GM21360 (cell line): ENCODE measurements around the gene F2RL3.
"Not testable (repeated sequence)": the region's sequence is repeated elsewhere in the genome, so short reads cannot be mapped to it uniquely, and the experiment has no call there.

Experiments
- ATAC-seq: cut with Tn5 transposase; IDR thresholded peaks from one replicate; pipeline ENCODE4 v1.9.1; 2021; ENCODE audit warnings: mild to moderate bottlenecking, moderate library complexity; ENCODE audit not compliant: unreplicated experiment

F2RL3 gene

DNA sequence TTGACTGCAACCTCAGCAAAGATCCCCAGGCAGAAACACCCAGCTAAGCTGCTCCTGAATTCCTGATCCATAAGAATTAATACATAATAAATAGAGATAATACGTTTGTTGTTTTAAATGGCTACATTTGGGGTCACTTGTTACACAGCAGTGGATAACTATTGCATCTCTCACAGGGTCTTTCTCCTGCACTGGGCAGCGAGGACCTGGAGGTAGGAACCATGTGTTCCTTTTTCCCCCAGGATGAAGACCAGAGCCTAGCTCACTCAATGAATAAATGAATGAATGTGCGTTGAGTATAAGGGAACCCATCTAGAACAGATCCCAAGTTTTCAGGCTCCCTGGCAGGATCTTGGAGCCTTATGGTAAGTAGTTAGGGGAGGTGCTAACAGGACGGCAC is 30.7 kb downstream of the F2RL3 start:
- no peak for ATAC-seq

DNA sequence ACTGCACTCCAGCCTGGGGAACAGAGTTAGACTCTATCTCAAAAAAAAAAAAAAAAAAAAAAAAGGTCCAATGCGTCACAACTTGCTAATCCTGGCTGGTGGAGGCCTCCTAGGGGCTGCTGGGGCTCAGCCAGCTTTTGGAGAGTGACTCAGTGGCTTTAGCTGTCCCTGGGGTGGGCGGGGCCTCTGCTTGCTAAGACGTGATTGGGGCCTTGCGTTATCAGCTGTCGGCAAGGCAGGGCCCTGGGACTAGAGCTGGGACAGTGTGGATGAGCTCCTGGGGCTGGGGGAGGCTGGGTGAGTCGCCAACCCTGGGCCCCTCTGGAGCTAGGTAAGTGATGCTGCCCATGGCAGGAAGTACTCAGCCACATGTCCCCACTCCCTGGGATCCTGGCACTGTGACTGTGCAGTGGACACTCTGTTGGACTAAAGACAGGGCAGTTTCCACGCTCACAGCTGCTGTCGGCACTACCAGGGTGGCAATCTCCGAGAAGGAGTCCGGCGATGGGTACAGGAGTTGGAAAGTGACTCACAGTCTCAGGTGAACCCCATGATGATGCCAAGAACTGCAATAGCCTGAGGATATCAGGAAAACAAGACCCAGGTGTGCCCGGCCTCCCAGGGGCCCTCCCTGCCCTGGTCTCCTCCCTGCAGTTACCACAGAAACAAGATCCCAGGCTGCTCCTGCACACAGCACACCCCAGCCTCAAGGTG is 32.2 kb downstream of the F2RL3 start:
- ATAC-seq: no peak

DNA sequence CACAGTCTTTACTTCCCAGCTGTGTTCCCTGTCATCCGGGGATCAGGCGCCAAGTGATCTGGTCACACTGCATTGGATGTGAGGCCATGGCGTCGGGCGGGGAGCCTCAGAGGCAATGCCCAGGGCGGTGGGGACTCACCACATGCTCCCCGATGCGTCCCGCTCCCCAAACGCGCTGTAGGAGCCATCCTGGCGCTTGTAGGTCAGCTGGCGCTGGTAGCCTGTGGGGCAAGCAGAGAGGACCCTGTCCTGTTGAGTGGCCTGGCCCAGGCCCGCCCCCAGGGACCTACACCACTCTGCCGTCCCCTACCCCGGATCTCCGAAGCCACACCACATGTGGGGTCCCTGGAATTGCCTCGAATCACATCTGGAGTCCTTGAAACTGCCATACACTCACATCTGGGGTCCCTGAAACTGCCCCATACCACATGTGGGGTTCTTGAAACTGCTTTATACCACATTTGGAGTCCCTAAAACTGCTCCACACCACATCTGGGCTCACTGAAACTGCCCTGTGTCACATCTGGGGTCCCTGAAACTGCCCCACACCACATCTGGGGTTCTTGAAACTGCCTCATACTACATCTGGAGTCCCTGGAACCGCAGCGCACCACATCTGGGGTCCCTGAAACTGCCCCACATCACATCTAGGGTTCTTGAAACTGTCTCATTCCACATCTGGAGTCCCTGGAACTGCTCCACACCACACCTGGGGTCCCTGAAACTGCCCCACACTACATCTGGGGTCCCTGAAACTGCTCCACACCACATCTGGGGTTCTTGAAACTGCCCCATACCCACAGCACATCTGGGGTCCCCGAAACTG is 33.2 kb downstream of the F2RL3 start:
- ATAC-seq: no peak

DNA sequence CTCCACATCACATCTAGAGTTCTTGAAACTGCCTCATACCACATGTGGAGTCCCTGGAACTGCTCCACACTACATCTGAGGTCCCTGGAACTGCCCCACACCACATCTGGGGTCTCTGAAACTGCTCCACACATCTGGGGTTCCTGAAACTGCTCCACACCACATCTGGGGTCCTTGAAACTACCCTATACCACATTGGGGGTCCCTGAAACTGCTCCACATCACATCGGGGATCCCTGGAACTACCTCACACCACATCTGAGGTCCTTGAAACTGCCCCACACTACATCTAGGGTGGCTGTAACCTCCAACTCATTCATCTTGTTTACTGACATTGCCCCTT is 33.8 kb downstream of the F2RL3 start:
- no peak for ATAC-seq

DNA sequence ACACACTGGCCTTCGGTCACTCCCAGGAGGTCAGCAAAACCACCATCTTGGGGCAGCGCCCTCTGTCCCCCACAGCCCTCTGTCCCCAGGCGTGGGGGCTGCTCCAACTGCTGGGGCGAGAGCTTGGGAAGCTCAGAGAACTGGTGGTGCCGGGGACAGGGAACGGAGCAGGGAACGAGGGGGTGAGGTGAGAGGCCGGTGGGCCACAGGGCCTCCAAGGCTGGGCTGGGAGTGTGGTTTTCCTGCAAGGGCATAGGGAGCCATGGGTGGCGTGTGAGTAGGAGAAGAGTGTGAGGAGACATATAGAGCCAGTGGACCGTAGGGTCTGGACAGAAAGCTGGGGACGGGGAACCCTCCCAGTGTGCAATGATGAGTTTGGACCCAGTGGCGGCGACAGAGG is 34.1 kb downstream of the F2RL3 start:
- ATAC-seq: no peak

DNA sequence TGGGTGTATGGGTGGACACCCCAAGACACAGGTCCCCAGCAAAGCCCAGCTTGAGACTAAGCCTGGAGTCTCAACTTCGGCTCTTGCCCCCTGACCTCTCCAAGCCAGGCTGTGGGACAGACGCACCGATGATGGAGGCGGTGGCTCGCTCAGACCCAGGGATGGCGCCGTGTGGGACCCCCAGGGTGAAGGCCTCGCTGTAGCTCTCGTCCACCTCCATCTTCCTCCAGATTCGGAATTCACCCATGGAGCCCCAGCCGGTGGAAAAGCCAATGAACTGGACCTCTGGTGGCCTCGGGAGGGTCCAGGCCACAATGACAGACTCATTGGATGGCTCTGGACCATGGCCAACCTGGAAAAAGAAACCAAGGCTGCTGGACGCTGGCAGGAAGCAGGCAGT is 39.1 kb downstream of the F2RL3 start:
- ATAC-seq: no peak

DNA sequence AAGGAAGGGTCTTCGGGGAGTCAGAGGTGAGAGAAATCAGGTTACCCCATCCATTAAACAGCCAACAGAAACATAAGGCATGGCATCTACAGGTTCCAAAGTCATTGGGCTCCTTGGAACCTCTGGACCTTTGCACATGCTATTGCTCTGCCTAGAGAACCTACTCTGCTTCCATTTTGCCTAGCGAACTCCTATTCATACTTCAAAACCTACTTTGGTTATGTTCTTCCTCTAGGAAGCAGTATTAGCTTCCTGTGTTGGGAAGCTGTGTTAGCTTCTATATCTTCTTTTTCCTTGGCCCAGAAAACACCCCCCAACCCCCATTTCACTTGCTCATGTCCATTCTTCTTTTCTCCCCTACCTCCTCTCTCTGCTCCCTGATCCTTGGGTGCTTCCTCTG is 39.6 kb downstream of the F2RL3 start:
- ATAC-seq: no peak

DNA sequence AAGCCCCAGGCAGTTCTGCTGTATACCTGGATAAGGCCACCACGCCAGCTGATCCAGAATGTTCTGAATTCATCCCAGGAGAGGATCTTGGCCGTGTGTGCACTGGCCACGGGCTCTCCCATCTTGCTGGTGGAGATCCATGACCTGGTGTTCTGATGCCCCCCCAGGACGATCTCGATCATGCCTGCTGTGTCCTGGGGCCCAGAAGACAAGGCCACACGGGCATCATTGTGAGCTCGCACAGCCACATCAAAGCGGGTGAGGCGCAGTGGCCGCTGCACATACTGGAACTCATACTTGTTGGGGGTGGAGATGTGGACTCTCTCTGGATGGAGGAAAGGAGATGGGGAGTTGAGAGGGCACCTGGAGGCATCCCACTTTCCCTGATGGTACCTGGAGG is 40.1 kb downstream of the F2RL3 start:
- no peak for ATAC-seq

DNA sequence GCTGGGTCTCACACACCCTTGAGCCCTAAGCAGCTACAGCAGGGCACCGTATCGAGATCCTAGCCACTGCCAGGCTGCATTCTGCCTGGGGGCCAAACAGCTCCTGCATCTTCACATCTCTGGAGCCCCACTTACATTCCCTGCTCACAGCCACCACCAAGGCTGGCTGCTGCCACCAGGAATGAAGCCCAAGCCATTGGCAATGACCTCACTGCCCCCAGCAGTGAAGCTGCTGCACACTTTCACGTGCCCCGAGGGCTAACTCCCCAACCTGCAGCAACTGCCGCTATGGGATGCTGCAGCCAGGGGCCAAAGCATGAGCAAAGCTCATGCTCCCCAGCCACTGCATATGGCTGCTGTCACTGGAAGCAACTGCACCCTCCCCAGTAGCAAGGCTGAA is 42.0 kb downstream of the F2RL3 start:
- ATAC-seq: no peak

DNA sequence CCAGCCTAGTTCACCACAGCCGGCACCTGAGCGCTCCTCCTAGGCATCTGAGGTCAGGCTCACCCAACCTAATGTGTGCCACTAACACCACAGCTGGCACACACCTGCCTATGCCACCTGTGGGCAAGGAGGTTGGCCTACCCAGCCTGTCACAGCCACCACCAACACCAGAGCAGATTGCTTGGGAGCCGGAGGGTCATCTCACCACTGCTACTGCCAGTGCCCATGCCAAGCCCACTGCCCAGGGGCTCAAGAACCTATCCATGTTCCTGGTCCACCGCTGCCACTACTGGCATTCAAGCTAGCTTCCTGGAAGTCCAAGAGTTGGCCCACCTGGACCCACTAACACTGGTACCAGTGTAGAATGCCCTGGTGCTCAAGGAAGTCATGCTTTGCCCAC is 42.5 kb downstream of the F2RL3 start:
- ATAC-seq: no peak

DNA sequence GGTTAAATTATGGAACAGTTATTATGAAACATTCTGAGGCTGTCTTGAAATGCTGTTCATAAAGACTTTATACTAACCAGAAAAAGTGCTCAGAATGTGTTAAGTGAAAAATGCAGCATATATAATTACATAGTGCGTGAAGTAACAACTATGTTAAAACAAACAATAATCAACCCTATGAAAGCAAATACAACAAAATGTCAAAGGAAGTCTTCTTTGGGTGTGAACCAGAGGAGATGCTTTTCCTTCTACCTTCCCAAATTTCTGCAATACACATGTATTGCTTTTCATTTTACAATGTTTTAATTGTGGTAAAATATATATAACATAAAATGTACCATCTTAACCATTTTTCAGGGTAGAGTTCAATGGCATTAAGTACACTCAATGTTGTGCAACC is 45.7 kb downstream of the F2RL3 start:
- ATAC-seq: no peak

DNA sequence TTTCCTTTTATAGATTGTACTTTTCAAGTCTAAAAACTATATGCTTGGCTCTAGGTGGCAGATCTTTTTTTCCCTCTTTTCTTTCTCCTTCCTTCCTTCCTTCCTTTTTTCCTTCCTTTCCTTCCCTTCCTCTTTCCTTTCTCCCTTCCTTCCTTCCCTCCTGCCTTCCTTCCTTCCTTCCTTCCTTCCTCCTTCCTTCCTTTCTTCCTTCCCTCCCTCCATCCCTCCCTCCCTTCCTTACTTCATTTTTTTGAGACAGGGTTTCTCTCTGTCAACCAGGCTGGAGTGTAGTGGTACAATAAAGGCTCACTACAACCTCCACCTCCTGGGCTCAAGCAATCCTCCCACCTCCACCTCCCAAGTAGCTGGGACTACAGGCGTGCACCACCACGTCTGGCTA is 48.1 kb downstream of the F2RL3 start:
- ATAC-seq: no peak

DNA sequence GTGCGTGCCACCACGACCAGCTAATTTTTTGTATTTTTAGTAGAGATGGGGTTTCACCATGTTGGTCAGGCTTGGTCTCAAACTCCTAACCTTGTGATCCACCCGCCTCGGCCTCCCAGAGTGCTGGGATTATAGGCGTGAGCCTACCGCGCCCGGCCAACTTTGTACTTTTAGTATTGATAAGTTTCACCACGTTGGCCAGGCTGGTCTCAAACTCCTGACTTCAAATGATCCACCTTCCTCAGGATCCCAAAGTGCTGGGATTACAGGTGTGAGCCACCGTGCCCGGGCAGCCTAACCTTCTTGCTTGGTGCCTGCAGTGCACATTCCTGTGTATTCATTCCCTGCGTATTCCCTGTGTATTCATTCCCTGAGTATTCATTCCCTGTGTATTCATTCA is 49.0 kb downstream of the F2RL3 start:
- not testable (repeated sequence) for ATAC-seq

DNA sequence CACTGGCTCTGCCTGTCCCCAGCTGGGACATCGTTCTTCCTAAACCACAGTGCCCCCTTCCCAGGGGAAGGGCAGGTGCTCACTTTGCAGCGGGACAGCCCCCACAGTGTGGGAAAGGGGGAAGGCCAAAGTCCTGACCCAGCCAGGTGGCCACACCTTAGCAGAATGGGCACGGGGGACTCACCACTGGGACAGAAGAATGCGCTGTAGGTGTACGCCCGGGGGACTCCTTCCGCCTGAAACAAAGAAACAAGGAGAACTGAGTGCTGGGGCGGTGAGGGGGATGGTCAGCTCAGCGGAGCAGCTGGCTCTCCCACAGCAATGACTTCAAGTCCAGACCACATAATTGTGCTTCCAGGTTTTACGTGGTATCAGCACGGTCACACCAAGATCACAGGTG is 49.4 kb downstream of the F2RL3 start:
- no peak for ATAC-seq

DNA sequence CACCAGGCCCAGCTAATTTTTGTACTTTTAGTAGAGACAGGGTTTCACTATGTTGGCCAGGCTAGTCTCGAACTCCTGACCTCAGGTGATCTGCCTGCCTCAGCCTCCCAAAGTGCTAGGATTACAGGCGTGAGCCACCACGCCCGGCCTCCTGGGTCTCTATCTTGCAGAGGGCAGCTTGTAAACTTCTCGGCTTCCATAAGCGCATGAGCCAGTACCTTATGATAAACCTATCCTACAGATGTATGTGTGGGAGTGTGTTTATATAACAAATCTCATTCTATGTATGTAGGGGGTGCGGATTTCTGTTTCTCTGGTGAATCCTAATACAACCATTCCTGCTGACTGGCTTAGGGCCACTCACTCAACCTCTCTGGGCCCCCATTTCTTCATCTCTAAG is 51.3 kb downstream of the F2RL3 start:
- ATAC-seq: not testable (repeated sequence)

DNA sequence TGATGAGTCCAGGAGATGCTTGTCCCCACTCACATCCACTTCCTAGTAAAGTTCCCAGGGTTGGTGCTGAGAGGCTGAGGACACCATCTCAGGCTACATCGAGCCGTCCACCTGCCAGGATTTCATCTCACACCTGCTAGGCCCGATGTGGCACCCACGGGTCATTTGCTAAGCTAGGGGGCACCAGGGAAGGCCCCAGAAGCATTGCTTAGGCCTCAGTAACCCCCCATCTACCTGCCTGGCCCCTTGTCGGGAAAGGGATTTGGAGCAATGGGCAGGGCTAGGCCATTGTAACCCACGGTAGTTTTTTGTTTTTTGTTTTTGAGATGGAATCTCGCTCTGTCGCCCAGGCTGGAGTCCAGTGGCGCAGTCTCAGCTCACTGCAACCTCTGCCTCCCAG is 51.8 kb downstream of the F2RL3 start:
- ATAC-seq: no peak
